DND-41 (cell line): ENCODE measurements around the gene RSPRY1.

Experiments
- CTCF ChIP-seq: IDR thresholded peaks from 2 replicates; pipeline ENCODE4 v1.5.1; 2012; ENCODE audit warnings: borderline replicate concordance, low read length, moderate library complexity, mild to moderate bottlenecking; ENCODE audit not compliant: poor library complexity, severe bottlenecking; ENCODE audit errors: extremely low read depth
- EZH2 ChIP-seq: IDR thresholded peaks from 3 replicates; pipeline ENCODE4 v1.6.1; 2012; ENCODE audit warnings: borderline replicate concordance, low read depth, mild to moderate bottlenecking, moderate library complexity, low read length, inconsistent platforms; ENCODE audit not compliant: severe bottlenecking

GRCh38 chr16:57196753-57197152 is 10.6 kb downstream of the RSPRY1 start:
- TF ChIP-seq CTCF (no peak), EZH2 (no peak)
